UCSD-AML1 (cell line): ENCODE data around the gene LETM1.
"Not testable (repeated sequence)": the region's sequence is repeated elsewhere in the genome, so short reads cannot be mapped to it uniquely, and the experiment has no call there.

ENCODE experiments used
- DNase-seq: peaks from one replicate; lab custom pipeline; 2025; ENCODE audit not compliant: unreplicated experiment; lab: John Stamatoyannopoulos, UW

LETM1 gene

DNA sequence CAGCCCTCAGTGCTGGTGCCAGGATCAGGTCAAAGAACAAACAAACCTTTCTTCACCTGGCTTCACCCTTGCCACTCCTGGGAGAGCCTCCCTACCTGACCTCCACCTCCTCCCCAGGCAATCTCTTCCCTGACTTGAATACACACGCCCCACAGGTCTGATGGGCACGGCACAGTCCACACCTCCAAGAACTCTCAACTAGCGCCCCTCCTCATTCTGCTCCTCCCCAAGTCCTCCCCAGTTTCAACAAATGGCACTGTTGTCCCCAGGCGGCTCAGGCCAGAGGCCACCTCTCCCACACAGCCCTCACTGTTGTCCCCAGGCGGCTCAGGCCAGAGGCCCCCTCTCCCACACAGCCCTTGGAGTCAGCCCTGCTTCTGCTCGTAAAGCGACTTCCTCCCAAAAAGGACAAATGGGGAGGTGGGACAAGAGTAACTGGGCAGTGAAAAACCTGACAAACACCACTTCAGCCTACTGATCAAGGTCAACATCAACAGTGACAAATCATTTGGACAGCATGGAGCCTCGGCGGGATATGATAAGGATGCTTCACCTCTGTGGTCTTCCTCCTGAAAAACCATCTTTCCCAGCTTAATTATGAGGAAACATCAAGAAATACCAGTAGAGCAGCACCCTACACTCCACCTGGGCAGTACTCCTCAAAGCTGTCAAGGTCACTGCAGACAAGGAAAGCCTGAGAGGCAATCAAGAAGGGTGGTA lies 2.9 kb downstream of the LETM1 start:
- DNase-seq: no peak

DNA sequence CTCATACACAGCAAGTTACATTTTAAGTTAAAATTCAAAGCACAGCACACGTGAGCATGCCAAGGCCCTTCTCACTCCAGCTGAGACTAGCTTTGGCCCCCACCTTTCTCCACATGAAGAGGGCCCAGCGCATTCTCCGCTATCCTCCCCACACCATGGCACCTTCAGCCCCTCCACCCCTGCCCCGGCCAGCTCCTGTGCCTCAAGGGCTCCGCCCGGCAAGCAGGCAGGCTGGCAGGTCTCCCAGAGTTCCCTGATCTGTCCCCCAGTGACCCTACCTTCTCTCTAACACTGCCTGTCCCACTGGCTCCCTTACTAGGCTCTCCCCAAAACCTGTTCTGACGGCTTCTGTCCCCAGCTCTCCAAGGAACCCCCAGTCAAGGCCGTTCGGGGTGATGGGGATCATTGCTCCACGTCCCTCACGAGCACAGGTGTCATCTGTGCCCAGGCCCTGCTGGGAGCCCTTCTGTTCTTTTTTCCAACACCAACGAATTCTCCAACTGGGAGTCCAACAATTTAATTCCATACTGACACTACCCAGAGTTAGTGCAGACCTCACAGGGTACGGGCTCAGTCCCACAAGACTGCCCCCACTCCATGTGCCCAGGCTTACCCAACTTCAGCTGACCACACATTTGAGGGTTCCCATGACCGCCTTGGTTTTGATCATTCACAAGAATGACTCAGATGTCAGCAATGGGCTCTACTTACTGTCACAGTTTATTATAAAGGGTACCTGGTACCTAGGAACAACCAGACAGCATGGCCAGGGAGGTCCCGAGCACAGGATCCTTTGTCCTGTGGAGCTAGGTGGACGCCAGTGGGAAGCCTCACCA lies 4.2 kb downstream of the LETM1 start:
- no peak for DNase-seq

DNA sequence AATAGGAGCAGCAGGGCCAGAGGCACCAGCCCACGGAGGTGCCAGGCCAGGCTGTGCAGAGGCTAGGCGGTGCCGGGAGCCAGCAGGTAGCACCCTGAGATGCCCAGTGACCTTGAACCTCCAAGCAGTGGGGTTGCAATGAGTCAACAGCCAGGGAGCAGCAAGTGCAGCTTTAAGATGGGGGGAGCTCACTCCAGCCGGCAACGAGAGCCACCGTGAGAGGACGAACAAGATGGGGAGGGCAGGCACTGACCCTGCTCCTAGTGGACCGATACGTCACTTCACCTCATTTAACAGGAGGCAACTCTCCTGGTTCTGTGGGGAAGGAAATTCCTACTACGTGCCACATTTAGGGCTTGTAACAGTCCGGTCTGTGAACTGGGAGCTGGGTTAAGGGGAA lies 4.8 kb downstream of the LETM1 start:
- DNase-seq: no peak

DNA sequence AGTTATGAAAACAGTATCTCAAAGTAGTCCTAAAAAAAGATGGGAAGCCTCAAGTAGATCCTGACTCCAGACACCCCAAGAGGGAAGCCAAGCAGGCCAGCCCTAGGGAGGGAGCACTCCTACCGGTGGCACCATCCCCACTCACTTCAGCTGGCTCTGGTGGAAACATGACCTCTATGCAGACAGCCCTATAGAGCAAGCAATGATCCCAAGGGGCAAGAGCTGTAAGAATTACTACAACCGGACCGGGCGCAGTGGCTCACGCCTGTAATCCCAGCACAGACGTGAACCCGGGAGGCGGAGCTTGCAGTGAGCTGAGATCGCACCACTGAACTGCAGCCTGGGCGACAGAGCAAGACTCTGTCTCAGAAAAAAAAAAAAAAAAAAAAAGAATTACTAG lies 5.7 kb downstream of the LETM1 start:
- no peak for DNase-seq

- DNase-seq: no peak
Measured at GRCh38 chr4:1846580-1846979, 9.4 kb downstream of the LETM1 start.

- DNase-seq: not testable (repeated sequence)
Measured at GRCh38 chr4:1844618-1845017, 11.3 kb downstream of the LETM1 start.

DNA sequence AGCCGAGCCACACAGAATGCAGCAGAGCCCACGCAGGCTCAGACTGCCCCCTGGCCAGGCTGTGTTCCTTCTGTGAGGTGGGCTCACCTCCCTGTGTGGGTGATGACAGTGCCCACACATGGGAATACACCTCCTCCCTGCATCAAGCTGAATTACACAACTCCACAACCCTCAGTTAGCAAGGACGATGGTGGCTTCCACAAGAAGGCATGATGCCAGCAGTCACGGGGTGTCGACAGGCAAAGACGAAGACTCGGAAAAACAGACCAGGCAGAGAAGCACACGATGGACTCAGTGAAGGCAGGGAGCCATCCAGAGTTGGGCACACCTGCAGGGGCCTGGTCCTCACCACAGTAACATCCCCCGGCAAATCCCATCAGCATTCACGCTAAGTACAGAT lies 12.1 kb downstream of the LETM1 start:
- DNase-seq: no peak

- DNase-seq: no peak
Measured at GRCh38 chr4:1842993-1843448, 12.9 kb downstream of the LETM1 start.

GRCh38 chr4:1842339-1842895 lies 13.5 kb downstream of the LETM1 start:
- DNase-seq: no peak

DNA sequence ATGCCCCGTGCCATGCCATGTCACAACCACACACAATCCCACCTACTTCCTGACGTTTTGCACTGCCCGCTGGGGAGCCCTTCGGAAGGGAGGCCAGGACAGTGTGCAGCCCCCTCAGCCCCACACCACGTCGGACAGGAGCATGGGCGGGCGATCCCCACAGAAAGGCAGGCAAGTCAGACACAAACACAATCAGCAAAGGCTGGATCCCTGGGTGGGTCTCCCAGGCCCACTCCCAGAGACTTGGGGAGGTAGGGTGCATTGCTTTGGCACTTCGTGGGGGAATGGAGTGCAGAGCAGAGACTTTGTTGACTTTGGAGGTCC lies 14.1 kb downstream of the LETM1 start:
- DNase-seq: no peak

- DNase-seq: no peak
Measured at GRCh38 chr4:1841201-1841886, 14.6 kb downstream of the LETM1 start.

DNA sequence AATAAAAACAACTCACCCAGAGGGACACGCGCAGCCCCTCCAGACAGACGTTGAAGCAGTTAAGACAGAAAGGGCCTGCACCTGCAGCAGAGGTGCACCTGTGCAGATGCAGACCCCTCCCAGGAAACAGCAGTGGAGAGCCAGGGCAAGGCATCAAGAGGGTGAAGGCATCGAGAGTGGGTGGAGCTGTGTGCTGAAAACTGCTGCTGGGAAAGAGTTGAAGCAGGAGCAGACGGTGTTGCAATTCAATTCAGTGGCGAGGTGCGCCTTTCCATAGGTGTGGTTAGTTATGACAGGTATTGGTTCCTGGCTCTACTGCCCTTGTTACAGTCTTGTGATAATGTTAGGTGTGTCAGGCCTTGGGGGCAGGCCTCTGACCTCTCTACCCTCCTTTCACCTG lies 16.7 kb downstream of the LETM1 start:
- no peak for DNase-seq

- DNase-seq: no peak
Measured at GRCh38 chr4:1837069-1837468, 18.9 kb downstream of the LETM1 start.

DNA sequence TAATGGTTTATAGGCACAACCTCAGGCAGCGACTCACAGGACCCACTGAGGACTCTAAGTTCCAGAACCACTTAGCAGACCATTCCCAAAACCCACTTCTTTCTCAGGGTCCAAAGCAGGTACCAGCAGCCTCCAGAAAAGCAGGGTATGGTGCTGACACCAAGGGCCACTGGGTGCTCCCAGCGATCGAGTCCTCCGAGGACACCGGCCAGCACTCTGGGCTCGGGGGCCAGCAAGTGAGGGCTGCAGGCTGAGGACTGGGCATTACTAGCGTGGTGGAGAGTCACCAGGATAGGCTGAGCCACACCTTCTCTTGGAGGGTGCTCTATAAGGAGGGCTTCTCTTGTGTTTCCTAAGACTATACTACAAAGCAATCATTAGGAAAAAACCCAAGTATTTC lies 19.3 kb downstream of the LETM1 start:
- DNase-seq: no peak

- not testable (repeated sequence) for DNase-seq
Measured at GRCh38 chr4:1835836-1836235, 20.1 kb downstream of the LETM1 start.

- DNase-seq: no peak
Measured at GRCh38 chr4:1834047-1834775, 21.7 kb downstream of the LETM1 start.

DNA sequence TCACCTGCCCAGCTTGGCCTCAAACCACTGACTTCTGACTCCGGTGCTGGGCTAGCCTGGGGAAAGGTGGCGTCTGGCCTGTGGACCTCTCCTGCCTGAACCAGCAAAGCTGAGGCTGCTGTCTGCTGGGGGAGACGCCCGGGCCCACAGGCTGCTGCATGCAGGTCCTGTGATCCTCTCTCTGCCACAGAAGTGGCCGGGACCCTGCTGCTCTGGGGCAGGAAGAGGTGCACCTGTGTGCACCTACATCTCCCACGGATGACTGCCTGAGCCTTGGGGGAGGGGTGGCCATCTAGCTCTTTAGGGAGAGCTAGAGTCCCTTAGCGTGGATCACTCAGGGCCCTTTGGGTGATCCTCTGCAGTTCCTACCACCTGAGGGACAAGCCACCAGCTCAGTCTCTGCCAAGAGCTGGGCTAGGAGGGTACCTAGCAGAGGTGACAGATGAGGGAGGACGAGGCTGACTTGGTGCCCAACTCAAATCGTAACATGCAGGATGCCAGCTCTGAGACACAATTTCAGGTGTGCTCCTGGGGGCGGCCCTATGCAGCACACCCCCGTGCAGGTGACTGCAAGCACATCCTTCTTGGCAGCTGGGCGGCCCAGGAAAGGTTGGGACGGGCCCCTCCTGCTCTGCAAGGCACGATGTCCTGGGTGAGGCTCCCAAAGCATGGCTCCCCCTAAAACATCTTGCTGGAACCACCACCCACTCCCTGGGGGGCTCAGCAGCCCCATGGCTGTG lies 22.5 kb downstream of the LETM1 start:
- no peak for DNase-seq

DNA sequence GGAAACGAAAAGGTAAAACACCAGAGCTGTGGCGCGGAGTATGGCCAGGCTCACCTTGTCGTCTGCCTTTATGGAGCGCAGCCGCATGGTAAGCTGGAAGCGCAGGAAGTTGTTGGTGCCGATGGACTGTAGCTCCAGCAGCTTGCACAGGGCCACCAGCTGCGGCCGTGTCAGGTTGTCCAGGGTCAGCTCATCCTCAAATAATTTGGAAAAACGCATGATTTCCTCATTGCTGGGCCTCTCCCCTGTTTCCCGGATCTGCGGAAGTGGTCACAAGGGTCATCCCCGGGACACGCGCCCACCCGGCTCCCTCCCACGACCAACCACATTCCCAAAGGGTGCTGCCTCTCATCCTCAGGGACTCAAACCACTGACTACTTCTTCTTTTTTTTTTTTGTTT lies 23.3 kb downstream of the LETM1 start:
- DNase-seq: no peak

DNA sequence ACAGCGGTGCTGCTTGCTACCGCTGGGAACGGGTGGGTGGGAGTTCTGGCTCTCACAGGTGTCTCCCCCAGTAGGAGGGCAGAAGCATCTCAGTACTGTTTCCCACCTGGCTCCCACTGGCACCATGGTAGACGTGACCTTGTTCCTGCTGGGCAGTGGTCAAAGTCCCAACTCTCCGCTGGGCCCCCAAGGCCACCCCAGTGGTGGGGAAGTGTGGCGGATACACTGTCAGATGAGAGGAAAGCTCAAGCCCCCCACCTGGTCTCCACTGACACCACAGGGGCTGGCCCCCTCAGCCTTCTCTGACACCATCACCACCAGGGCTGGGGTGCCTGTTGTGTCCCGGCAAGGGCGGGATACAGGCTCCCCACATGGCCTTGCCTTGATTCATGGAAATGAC lies 24.6 kb downstream of the LETM1 start:
- DNase-seq: no peak

- no peak for DNase-seq
Measured at GRCh38 chr4:1830642-1831228, 25.2 kb downstream of the LETM1 start.
